ENCODE data around the gene ACOX1.

The ACOX1 gene

DNA sequence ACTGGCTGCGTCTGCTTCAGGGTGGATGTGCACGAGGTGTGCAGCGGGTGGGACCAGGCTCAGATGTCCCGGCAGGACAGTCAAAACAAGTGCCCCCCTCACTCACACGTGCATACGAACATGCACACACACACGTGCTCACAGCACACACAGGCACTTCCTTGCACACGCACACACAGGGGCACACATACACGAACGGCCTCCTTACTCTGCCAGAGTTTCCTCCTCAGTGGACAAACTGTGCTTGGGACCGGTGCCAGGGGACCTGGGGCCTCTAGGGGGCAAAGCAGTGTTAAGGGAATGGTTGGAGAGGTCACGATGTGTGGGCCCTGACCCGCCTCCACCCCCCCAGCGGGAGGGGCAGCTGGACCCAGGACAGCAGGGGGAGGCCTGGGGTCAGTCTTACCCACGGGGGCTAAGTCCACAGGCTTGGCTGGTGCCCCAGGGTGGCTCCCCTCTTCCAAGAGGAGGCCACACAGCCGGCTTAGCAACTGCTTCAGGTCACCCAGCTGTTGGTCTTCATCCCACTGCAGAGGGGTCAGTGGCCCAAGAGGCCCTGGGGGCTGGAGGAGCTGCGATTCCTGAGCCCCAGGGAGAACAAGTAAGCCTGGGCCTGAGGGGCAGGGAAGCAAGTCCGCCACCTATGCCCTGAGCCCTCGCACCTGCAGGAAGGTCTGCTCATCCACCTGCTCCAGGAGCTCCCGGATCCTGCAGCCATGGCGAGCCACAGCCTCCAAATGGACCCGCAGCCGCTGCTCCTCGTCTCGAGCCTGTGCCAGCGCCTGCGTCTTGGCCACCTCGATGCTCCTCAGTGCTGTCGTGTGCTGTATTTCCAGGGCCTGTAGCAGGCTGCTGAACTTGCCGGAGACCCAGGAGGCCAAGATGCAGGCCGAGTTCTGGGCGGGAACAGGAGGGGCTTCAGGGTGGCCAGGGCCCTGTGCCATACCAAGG, 87.1 kb downstream of the ACOX1 start:
- DNase-seq (ENCODE audit: low spot score) = no peak

Measured in hepatic stellate cell (primary cell).